CD14-positive monocyte (primary cell): ENCODE measurements around the gene CISD3. TPM values are rescaled to one million over a fixed set of nuclear protein-coding genes. Genes with fewer than 3 reads are reported as not detected.

Experiments used
- DNase-seq, 3 donors: peaks; one replicate each; pipeline ENCODE4 v3.0.0-alpha.2; 2011 to 2022
- H2AFZ ChIP-seq: 2 replicates; pipeline ENCODE4 v1.6.0; 2012; ENCODE audit warnings: mild to moderate bottlenecking, low read depth, low read length, inconsistent platforms; ENCODE audit not compliant: insufficient read depth, poor library complexity, severe bottlenecking
- H3K27ac ChIP-seq, 2 donors: 1 replicate in 1 of 2; 2 replicates in 1 of 2; pipeline ENCODE4 v1.5.1; 2012 to 2013; ENCODE audit warnings: low read length in 2 of 2, control low read depth in 1 of 2, inconsistent platforms in 1 of 2, low read depth in 1 of 2, mild to moderate bottlenecking in 1 of 2
- H3K27me3 ChIP-seq, 2 donors: one replicate each; pipeline versions ENCODE4 v1.6.0 to v1.6.1; 2011 to 2013; ENCODE audit warnings: low read length in 2 of 2; ENCODE audit not compliant: control insufficient read depth in 2 of 2, insufficient read depth in 2 of 2
- H3K36me3 ChIP-seq, 2 donors: replicated peaks in 1 of 2; 1 replicate in 1 of 2; 2 replicates in 1 of 2; pipeline versions ENCODE4 v1.5.1 to v1.6.1; 2012 to 2013; ENCODE audit warnings: low read length in 2 of 2, control low read depth in 1 of 2, inconsistent platforms in 1 of 2, mild to moderate bottlenecking in 1 of 2; ENCODE audit not compliant: insufficient read depth in 2 of 2, control insufficient read depth in 1 of 2
- H3K4me1 ChIP-seq, 2 donors: 1 replicate in 1 of 2; 2 replicates in 1 of 2; pipeline versions ENCODE4 v1.5.1 to v1.6.1; 2012 to 2013; ENCODE audit warnings: low read length in 2 of 2, control low read depth in 1 of 2, inconsistent platforms in 1 of 2, mild to moderate bottlenecking in 1 of 2, moderate library complexity in 1 of 2; ENCODE audit not compliant: insufficient read depth in 2 of 2, control insufficient read depth in 1 of 2
- H3K4me2 ChIP-seq: replicated peaks from 2 replicates; pipeline ENCODE3; 2012; ENCODE audit warnings: low read length, moderate library complexity, mild to moderate bottlenecking; ENCODE audit not compliant: poor library complexity, severe bottlenecking; ENCODE audit errors: extremely low read depth
- H3K4me3 ChIP-seq, 3 experiments: fragments of 200-600 bp in 1 of 3; sonication (generic) in 1 of 3; replicated peaks in 1 of 3; 1 replicate in 2 of 3; 2 replicates in 1 of 3; pipeline ENCODE4 v1.5.1; 2011 to 2013; ENCODE audit warnings: low read length in 3 of 3, mild to moderate bottlenecking in 3 of 3, control low read depth in 2 of 3, low read depth in 2 of 3, inconsistent platforms in 1 of 3, moderate library complexity in 1 of 3
- H3K79me2 ChIP-seq: 2 replicates; pipeline ENCODE4 v1.6.0; 2012; ENCODE audit warnings: mild to moderate bottlenecking, control low read depth, inconsistent platforms, low read length, moderate library complexity; ENCODE audit not compliant: insufficient read depth
- H3K9ac ChIP-seq: 2 replicates; pipeline ENCODE4 v1.6.0; 2017; ENCODE audit warnings: low read length, mild to moderate bottlenecking; ENCODE audit not compliant: insufficient read depth, poor library complexity, severe bottlenecking
- H3K9me3 ChIP-seq, 2 donors: replicated peaks in 1 of 2; 1 replicate in 1 of 2; 2 replicates in 1 of 2; pipeline versions ENCODE4 v1.5.1 to v1.6.1; 2012 to 2013; ENCODE audit warnings: low read length in 2 of 2, control low read depth in 1 of 2; ENCODE audit not compliant: control insufficient read depth in 1 of 2, insufficient read depth in 1 of 2
- H4K20me1 ChIP-seq: 2 replicates; pipeline ENCODE4 v1.6.0; 2012; ENCODE audit warnings: mild to moderate bottlenecking, low read length, control low read depth, moderate library complexity; ENCODE audit not compliant: insufficient read depth
- H3K27ac Mint-ChIP-seq, 7 donors: one replicate each; pipeline ENCODE4 v1.8.0; 2020; ENCODE audit warnings: mild to moderate bottlenecking in 7 of 7, mixed read lengths in 7 of 7, moderate library complexity in 6 of 7, inconsistent platforms in 2 of 7
- H3K27me3 Mint-ChIP-seq, 3 donors: one replicate each; pipeline ENCODE4 v1.8.0; 2021 to 2022; ENCODE audit warnings: low read depth in 3 of 3, mild to moderate bottlenecking in 3 of 3, mixed read lengths in 3 of 3, moderate library complexity in 3 of 3, inconsistent platforms in 1 of 3
- H3K36me3 Mint-ChIP-seq, 2 donors: one replicate each; pipeline ENCODE4 v1.8.0; 2020; ENCODE audit warnings: mixed read lengths in 2 of 2, inconsistent platforms in 1 of 2, mild to moderate bottlenecking in 1 of 2
- H3K4me1 Mint-ChIP-seq: one replicate; pipeline ENCODE4 v1.8.0; 2020; ENCODE audit warnings: mild to moderate bottlenecking, mixed read lengths
- H3K4me3 Mint-ChIP-seq, 2 donors: one replicate each; pipeline ENCODE4 v1.8.0; 2020; ENCODE audit warnings: mild to moderate bottlenecking in 2 of 2, mixed read lengths in 2 of 2, moderate library complexity in 1 of 2
- H3K9me3 Mint-ChIP-seq, 7 donors: one replicate each; pipeline ENCODE4 v1.8.0; 2020 to 2022; ENCODE audit warnings: mixed read lengths in 7 of 7, mild to moderate bottlenecking in 6 of 7, moderate library complexity in 6 of 7, inconsistent platforms in 2 of 7
- WGBS: methylation state at CpG from one replicate; pipeline ENCODE4 v1.1.5; 2013; ENCODE audit warnings: missing lambda C conversion rate; ENCODE audit not compliant: insufficient coverage; 5-methylcytosine and 5-hydroxymethylcytosine counted together
- intact Hi-C, 2 donors: fragments of 100-400 bp; cut with micrococcal nuclease; formaldehyde crosslinking; loops; one replicate each; pipeline versions ENCODE4 v1.15.0 to v1.15.1; 2023
- polyA plus RNA-seq, 3 donors: library from polyadenylated mRNA; depleted of rRNA in 1 of 3; unstranded in 2 of 3; stranded (reverse) in 1 of 3; fragments of 300-500 nt in 2 of 3; fragments of >200 nt in 1 of 3; fragmentation: Illumina TruSeq in 2 of 3; gene quantifications; 1 replicate in 2 of 3; 2 replicates in 1 of 3; pipeline ENCODE4 v1.2.3, GENCODE V29; 2012 to 2021
- TF ChIP-seq, protein P1 (sequence below): fragments of 200-600 bp; IDR thresholded peaks from one replicate; pipeline ENCODE4 v1.8.0; 2022; ENCODE audit warnings: antibody characterized with exemption, mild to moderate bottlenecking

CISD3 gene
- polyA plus RNA-seq, 3 donors: 7.1 to 61.2 (median 53.4) TPM

DNA sequence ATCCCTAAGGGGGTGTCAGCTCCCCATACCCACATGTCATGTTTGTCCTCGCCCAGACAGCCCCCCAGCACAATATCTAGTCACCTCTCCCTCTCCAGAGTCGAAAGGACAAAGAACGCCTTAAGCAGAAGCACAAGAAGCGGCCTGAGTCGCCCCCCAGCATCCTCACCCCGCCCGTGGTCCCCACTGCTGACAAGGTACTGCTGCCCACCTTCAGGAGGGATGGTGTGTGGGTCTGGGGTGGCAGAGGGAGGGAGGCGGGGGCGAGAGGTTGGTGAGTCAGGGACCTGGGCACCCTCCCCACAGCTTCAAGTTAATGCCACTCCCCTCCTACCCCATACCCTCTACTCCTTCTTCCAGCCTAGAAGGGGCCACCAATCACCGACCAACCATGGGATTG is 17.5 kb upstream of the CISD3 start:
- H3K36me3 Mint-ChIP-seq: peaks cover 61 to 66% of the 10 kb centered on the region in 2 donors
- peaks cover 9% of the 10 kb centered on the region for H4K20me1 ChIP-seq
- no peaks in the 10 kb centered on the region for H3K27me3 ChIP-seq
- H3K27ac ChIP-seq: no peak overlapping the region
- 100% methylated on average over 1 of the region's 10 CpGs for WGBS
- TF ChIP-seq, protein P1, sequence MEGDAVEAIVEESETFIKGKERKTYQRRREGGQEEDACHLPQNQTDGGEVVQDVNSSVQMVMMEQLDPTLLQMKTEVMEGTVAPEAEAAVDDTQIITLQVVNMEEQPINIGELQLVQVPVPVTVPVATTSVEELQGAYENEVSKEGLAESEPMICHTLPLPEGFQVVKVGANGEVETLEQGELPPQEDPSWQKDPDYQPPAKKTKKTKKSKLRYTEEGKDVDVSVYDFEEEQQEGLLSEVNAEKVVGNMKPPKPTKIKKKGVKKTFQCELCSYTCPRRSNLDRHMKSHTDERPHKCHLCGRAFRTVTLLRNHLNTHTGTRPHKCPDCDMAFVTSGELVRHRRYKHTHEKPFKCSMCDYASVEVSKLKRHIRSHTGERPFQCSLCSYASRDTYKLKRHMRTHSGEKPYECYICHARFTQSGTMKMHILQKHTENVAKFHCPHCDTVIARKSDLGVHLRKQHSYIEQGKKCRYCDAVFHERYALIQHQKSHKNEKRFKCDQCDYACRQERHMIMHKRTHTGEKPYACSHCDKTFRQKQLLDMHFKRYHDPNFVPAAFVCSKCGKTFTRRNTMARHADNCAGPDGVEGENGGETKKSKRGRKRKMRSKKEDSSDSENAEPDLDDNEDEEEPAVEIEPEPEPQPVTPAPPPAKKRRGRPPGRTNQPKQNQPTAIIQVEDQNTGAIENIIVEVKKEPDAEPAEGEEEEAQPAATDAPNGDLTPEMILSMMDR: no peak
- H3K9ac ChIP-seq: no peak overlapping the region
- H3K36me3 ChIP-seq: peaks cover 48 to 78% of the 10 kb centered on the region in 2 donors
- no peak overlapping the region for H3K4me3 ChIP-seq
- no peak overlapping the region for H3K4me3 Mint-ChIP-seq
- no peak for DNase-seq
- H3K9me3 ChIP-seq: no peaks in the 10 kb centered on the region
- H3K4me2 ChIP-seq: no peak overlapping the region
- H3K4me1 Mint-ChIP-seq: peaks cover 21% of the 10 kb centered on the region
- peaks cover 0 to 12% (median 0%) of the 10 kb centered on the region in 3 donors for H3K27me3 Mint-ChIP-seq
- H3K9me3 Mint-ChIP-seq: no peaks in the 10 kb centered on the region
- peak overlapping the region in 1 of 7 donors; percentile 37 for H3K27ac Mint-ChIP-seq
- intact Hi-C loops: no loop called here
- H3K79me2 ChIP-seq: peaks cover 3% of the 10 kb centered on the region
- no peak overlapping the region for H2AFZ ChIP-seq
- no peaks in the 10 kb centered on the region for H3K4me1 ChIP-seq

DNA sequence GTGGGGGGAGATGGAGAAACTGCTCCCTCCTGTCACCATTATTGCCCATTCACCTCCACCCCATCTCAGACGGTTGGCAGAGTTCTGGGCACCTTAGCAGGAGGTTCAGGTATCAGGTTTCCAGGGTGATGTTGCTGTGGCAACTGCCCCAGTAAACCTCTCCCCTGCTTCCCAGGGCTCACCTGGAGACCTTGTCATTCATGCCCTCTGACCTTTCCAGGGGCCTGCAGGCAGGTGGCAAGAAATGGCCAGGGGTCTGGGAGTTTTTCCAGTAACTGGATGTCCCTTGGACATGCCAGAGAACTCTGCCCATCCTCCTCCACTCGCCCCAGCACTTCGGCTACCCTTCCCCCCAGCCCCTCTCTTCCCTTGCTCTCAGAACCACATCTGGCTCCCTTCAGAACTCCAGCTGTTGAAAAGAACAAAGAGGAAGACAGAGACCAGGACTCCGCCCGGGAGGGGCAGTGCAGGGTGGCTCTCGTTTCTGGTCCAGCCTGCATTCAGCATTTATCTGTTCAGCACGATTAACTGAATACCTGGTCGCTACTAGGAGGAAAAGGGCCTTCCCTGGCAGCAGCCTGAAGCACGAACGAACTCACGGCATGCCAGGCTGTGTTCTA is 16.6 kb upstream of the CISD3 start:
- no peaks in the 10 kb centered on the region for H3K4me1 ChIP-seq
- Mint-ChIP-seq H3K27ac (peak overlapping the region in 1 of 7 donors; percentile 42), H3K4me3 (no peak overlapping the region), H3K4me1 (peaks cover 17% of the 10 kb centered on the region), H3K27me3 (peaks cover 0 to 13% (median 0%) of the 10 kb centered on the region in 3 donors), H3K36me3 (peaks cover 67 to 68% of the 10 kb centered on the region in 2 donors), H3K9me3 (peaks cover 0 to 4% (median 0%) of the 10 kb centered on the region in 7 donors)
- 84% methylated on average over 5 of the region's 11 CpGs for WGBS
- no peak overlapping the region for H3K27ac ChIP-seq
- H3K36me3 ChIP-seq: peaks cover 51 to 77% of the 10 kb centered on the region in 2 donors
- H4K20me1 ChIP-seq: peaks cover 5% of the 10 kb centered on the region
- H3K9ac ChIP-seq: no peak overlapping the region
- no peaks in the 10 kb centered on the region for H3K79me2 ChIP-seq
- H3K27me3 ChIP-seq: no peaks in the 10 kb centered on the region
- no peak overlapping the region for H3K4me3 ChIP-seq
- intact Hi-C loops: no loop called here
- no peak overlapping the region for H3K4me2 ChIP-seq
- no peaks in the 10 kb centered on the region for H3K9me3 ChIP-seq
- TF ChIP-seq, protein P1: no peak
- no peak overlapping the region for H2AFZ ChIP-seq
- no peak for DNase-seq
